ENCODE measurements around the gene PIGC.
A peak's percentile ranks its signal among the peaks of the same experiment; 100 is the strongest.

PIGC gene

DNA sequence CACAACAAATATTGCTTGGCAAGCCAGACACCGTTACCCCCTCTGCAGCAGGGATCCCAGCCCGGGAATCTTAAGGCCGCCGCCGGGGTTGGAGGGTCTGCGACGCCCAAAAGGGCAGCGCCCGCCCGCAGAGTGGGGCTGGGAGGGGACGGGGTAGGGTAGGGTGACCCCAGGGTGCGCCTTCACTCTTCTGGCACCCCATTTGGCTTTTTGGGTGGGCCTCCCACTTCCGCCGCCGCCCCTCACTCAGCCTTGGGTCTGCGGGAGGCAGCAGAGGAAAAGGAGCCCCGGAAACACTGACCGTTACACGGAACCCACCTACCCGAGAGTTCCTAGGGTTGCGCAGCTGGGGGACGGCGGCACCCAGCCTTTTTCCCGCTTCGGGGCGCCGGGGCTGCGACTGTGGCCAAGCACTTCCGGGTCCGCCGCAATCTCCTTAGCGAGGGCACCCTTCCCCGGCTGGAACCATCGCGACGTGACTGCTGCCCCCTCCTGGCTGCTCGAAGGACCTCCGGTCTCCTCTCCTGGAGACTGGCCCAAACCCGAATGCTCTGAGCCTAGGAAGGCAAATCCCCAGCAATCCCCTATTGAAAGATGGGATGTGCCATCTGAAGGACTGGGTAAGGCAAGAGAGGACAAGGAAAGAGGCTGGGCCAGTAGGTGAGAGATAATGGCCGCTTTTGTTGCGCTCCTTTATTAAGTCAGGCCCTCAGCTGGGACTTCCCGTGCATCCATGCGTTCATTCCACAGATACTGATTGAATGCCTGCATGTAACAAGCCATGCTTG lies at the start of gene PIGC:
Gene PIGC (minus strand): TSS at position 404 of the 788 bp plus-strand sequence. CDS start 1,447 bp downstream, outside the sequence.
- DNase-seq, result peak; percentile 78

DNA sequence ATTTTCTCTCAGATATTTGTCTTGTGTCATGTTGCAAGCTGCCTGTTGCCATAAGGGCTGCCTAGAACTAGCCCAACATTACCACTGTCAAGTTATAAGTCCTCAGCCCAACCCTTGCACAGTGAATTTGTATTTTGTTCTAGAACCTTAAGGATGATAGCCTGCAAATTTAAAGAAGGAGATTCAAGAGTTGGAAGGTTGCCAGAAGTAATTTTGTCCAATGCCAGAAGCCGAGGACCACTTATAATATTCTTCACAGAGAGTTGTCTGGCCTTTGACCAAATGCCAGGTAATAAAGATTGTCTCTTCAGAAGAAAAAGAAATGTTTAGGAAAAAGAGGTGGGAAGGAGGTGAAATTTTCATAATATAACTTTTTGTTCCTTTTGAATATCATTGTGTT lies 48.6 kb upstream of the PIGC start:
- DNase-seq, result no peak

- DNase-seq, result no peak
Observed at GRCh38 chr1:172489847-172490246, 46.0 kb upstream of the PIGC start.

- no peak for DNase-seq
Observed at GRCh38 chr1:172488393-172488792, 44.5 kb upstream of the PIGC start.

DNA sequence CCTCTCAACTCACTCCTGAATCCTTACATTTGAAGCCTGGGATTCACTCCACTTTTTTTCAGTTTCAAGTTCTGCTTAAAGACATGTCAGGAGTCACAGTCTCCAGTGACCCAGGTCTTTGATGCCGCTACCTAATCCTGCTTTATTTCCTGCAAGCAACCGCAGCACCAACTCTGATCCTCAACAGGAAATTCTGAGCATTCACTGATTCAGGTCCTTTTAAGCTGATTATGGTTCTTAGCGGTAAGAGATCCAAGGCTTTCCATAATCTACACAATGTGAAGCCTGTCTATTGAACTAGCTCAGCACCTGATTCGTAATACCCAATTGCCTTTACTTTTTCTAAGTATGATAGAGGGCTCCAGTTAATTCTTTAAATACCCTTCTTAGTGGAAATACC lies 43.7 kb upstream of the PIGC start:
- DNase-seq, result no peak

DNA sequence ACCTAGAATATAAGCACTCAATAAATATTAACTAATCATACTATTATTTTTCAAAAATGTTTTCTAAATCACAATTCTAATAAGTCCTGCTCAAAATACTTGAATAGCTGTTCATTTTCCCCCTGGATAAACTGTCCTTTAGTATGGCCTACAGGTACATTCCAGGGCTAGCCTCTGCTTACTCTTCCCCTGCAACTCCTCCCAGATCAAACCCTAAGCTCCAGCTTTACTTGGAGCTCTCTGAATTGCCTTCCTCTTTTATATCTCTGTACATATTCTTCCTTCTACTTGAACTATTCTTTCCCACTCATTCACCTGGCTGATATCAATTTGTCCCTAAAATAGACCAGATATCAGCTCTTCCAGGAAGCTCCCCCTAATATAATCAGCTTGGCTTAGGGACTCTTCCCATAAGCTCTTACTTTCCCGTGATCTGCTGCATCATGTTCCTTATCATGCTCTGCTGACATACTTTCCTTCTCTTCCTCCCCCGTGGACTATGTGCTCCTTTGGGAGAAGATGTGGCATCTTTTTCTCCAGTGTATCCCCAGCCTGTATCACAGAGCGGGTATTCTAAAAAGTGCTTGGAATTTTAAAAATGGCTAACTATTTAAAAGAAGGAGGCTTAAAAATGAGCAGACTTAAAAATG lies 43.1 kb upstream of the PIGC start:
- DNase-seq, result no peak

DNA sequence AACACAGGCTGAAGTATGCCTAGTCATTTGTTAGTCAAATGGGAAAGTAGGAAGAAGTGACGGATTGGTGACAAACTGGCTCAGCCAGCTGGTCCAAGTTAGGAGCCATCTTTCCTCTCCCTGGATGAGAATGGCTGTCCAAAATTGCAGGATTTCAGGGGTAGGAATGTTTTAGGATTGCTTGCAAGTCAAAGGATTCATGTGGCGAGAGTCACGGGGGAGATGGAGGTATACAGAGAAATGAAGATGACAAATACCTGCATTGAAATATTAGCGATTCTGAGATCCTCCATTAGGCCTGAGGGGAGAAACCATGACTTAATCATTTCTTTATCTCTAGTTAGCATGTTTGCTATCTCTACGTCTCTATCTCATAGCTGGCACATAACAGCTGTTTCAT lies 41.8 kb upstream of the PIGC start:
- no peak for DNase-seq

DNA sequence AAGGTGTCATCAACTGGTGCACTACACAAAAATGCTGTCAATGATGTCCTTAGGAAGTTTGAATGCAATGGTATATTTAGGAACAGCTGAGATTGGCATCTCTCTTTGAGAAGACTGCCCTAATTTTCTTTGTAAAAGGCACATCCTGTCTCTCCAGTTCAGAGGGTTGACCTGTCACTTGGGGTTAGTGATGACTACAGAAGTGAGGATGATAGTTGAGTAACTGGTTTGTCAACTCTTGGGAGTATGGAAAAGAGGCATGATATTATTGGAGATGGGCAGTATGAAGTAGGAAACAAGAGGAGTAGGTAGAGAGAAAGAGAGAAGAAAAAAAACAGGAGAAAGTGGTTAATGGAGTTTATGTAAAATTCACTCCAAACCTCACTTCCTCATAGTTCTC lies 40.4 kb upstream of the PIGC start:
- no peak for DNase-seq

DNA sequence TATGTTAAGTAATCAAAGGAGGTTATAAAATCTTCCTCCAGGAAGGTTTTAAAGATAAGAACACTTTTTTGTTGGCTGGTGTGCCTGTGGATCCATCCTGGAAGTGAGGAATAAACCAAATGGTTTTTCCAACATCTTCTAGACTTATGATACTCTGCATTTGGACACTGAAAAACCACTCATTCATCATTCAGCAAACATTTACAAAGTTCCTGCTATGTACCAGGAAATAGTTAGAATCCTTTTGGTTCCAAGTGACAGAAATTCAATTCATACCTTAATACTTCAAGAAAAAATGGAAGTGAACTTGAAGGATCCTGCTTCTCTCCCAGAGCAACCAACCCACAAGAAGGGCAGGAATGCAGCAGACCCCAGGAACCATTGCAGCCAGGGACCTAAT lies 39.6 kb upstream of the PIGC start:
- no peak for DNase-seq

GRCh38 chr1:172482044-172482443 lies 38.2 kb upstream of the PIGC start:
- no peak for DNase-seq

DNA sequence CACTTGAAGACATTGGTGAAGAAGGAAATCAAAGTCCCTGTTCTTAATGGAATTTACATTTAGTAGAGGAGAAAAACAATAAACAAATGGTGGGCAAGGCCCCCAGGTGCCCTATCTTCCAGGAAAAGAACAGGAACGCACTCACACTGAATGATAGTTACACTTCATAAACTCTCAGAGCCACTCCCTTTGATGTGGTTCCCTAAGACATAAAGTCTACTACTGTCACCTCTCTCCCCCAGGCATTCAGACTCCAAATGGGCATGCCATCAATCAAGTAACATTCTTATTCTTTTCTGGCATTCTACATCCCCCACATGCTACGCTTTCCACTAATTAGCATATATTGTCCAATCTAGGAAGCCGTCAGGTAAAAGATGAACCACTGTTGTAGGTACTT lies 36.6 kb upstream of the PIGC start:
- DNase-seq, result no peak

GRCh38 chr1:172478485-172478884 lies 34.6 kb upstream of the PIGC start:
- DNase-seq, result no peak

DNA sequence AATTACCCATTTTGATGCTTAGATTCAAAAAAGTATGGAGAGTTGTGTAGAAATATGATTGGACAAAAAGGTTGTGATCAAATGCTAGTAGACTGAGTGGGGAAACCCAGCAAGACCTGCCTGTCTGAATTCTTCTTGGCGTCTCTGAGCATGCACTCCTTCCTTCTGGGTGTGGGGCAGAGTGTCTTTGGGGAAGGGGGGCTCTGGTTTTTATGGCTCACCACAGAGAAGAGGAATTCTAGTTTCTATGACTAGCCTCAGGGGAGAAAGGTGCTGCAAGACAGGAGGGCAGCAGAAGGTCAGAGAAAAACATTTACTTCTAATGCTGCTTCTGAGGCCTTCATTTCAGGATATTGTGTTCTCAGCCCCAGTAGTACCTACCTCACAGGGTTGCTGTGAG lies 33.9 kb upstream of the PIGC start:
- no peak for DNase-seq

GRCh38 chr1:172477216-172477615 lies 33.3 kb upstream of the PIGC start:
- DNase-seq, result no peak

- no peak for DNase-seq
Observed at GRCh38 chr1:172476218-172476811, 32.4 kb upstream of the PIGC start.

- DNase-seq, result no peak
Observed at GRCh38 chr1:172473842-172474241, 30.0 kb upstream of the PIGC start.

DNA sequence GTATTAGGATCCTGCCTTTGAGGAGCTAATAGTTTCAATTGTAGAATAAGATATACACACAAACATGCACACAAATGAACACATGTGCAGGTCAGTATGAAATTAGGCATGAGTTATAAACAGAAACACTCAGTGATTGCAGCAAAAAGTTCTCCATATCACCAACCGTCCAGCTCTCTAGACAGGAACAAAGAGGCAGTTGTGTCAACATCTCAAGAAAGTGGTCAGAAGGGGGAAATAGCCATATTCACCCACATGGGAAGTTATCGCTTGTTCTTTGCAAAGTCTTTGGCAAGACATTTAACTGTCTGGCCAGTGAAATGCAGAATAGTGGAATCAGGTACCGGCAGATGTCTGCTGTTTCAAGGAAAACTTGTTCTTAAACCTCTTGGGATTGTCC lies 29.4 kb upstream of the PIGC start:
- DNase-seq, result no peak

DNA sequence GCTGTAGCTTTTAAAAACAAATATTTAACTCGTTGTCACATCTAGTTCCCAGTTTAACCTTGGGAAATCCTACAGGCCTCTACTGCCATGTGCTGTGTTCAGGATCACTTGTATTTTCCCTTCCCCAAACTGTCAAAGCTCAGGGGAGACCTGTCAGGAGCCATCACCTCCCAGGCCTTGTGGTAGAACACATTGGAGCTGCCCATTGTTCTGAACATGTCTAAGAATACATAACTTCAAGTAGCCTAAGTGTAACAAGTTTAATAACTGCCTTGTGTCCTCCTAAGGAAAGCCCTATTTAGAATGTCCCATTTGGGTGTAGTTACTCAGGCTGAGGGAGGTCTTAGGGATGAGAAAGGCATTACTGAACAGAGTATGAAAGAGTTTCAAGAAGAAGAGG lies 28.6 kb upstream of the PIGC start:
- no peak for DNase-seq

- no peak for DNase-seq
Observed at GRCh38 chr1:172471666-172472065, 27.8 kb upstream of the PIGC start.

DNA sequence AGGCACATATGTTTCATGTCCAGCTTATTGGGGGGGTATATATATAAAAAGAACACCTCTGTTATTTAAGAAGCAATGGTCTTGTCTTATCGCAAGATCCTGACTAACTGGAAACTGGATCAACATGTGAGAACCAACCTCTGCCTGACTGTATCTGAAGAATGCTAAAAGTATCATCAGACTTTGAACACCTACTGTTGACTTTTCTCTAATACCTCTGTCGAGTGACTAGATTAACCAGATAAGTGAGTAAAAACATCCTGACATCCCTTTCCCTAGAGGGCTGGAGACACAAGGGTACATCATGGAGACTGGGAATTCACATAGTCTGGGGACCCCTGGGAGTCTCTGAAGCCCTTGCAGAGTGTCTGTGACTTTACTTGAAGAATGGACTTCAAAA lies 26.3 kb upstream of the PIGC start:
- DNase-seq, result no peak

DNA sequence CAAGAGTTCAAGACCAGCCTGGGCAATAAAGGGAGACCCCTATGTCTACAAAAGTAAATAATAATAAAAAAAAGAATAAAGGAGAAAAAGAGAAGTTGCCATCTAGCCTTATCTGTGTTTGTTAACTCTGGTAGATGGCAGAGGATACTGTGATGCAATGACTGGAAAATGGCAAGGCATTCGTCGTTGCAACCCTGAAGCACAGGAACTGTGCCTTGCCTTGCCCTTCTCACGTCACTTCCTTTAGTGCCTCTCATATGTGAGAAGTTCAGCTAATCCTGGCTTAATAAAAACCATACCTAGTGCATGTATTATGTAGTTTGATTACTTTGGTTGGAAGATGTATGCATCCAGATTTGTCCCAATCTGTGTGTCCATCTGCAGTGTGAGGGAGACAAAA lies 25.8 kb upstream of the PIGC start:
- no peak for DNase-seq

GRCh38 chr1:172468296-172468695 lies 24.4 kb upstream of the PIGC start:
- DNase-seq, result no peak

GRCh38 chr1:172467446-172467845 lies 23.6 kb upstream of the PIGC start:
- no peak for DNase-seq

DNA sequence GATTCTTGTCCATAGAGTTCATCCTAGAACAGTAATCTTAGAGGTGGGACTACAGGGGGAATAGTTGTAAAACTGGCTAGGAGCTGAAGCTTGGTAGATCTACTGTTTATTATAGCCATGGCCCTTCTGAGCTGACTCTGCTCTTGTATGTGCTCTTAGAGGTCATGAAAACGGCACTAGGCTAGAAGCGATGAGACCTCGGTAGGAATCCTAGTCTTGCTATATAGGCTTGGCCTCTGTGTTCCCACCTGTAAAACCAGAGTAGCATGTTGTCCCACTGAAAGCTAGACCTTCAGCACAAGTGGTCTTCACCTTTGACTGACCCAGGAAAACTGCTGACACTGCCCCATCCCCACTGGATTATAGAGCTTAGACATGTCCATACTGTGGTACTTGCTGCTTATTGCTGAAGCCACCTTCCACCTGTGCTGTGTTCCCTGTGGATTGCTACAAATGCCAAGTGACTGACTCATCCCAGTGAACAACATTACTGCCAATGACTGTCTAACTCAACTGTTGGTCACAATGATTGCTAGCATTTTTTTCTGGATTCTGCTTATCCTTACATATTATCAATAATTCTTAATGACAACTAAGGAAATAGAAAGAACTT lies 23.0 kb upstream of the PIGC start:
- DNase-seq, result no peak
